Ramos (cell line): ENCODE results near the gene SCRN1.

ENCODE experiments used
- in situ Hi-C: fragments of 300-500 bp; cut with MboI; formaldehyde crosslinking; loops from one replicate; pipeline ENCODE4 v1.14.3; 2022; ENCODE audit warnings: low sequenced_read_pairs; ENCODE audit not compliant: unreplicated experiment

The SCRN1 gene

GRCh38 chr7:30010021-30010420 lies 20.4 kb upstream of the SCRN1 start:
- in situ Hi-C loops, result no loop called here

- in situ Hi-C loops, result no loop called here
Observed at GRCh38 chr7:30005464-30005863, 15.9 kb upstream of the SCRN1 start.

- in situ Hi-C loops, result no loop called here
Observed at GRCh38 chr7:30003098-30003497, 13.5 kb upstream of the SCRN1 start.

GRCh38 chr7:30001998-30002397 lies 12.4 kb upstream of the SCRN1 start:
- in situ Hi-C loops, result no loop called here

GRCh38 chr7:29998489-29998888 lies 8.9 kb upstream of the SCRN1 start:
- in situ Hi-C loops, result no loop called here

GRCh38 chr7:29996321-29996720 lies 6.7 kb upstream of the SCRN1 start:
- in situ Hi-C loops, result no loop called here

GRCh38 chr7:29995652-29996051 lies 6.1 kb upstream of the SCRN1 start:
- in situ Hi-C loops, result no loop called here

- in situ Hi-C loops, result no loop called here
Observed at GRCh38 chr7:29993140-29993539, 3.5 kb upstream of the SCRN1 start.

- in situ Hi-C loops, result no loop called here
Observed at GRCh38 chr7:29991937-29992336, 2.3 kb upstream of the SCRN1 start.

GRCh38 chr7:29990931-29991330 lies 1.3 kb upstream of the SCRN1 start:
- in situ Hi-C loops, result no loop called here

- in situ Hi-C loops, result no loop called here
Observed at GRCh38 chr7:29988424-29989256, 961 bp downstream of the SCRN1 start.

GRCh38 chr7:29987811-29988317 lies 1.7 kb downstream of the SCRN1 start:
- in situ Hi-C loops, result no loop called here

- in situ Hi-C loops, result no loop called here
Observed at GRCh38 chr7:29987083-29987482, 2.5 kb downstream of the SCRN1 start.

- in situ Hi-C loops, result no loop called here
Observed at GRCh38 chr7:29980151-29980550, 9.4 kb downstream of the SCRN1 start.

GRCh38 chr7:29977886-29978651 lies 11.5 kb downstream of the SCRN1 start:
- in situ Hi-C loops, result no loop called here

- in situ Hi-C loops, result no loop called here
Observed at GRCh38 chr7:29976673-29977415, 12.8 kb downstream of the SCRN1 start.

GRCh38 chr7:29976266-29976665 lies 13.3 kb downstream of the SCRN1 start:
- in situ Hi-C loops, result no loop called here

GRCh38 chr7:29975561-29975960 lies 14.0 kb downstream of the SCRN1 start:
- in situ Hi-C loops, result no loop called here

GRCh38 chr7:29974286-29974685 lies 15.3 kb downstream of the SCRN1 start:
- in situ Hi-C loops, result no loop called here

GRCh38 chr7:29972315-29972669 lies 17.3 kb downstream of the SCRN1 start:
- in situ Hi-C loops, result no loop called here
